SK-N-MC (cell line): ENCODE data around the gene MGAM2.

Experiments used
- DNase-seq: peaks from one replicate; pipeline ENCODE4 v3.0.0-alpha.2; 2011; ENCODE audit warnings: low read depth, low spot score
- H3K27ac ChIP-seq: fragments of 200-600 bp; sonication (generic); 2 replicates; pipeline ENCODE4 v1.5.1; 2016; ENCODE audit warnings: mixed run types
- H3K36me3 ChIP-seq: fragments of 200-600 bp; sonication (generic); 2 replicates; pipeline ENCODE4 v1.6.1; 2017; ENCODE audit warnings: antibody characterized with exemption, low read length, mixed read lengths; ENCODE audit not compliant: insufficient read depth
- H3K4me3 ChIP-seq: fragments of 200-600 bp; sonication (generic); 2 replicates; pipeline ENCODE4 v1.5.1; 2016
- H3K9ac ChIP-seq: fragments of 200-600 bp; sonication (generic); 2 replicates; pipeline ENCODE4 v1.8.0; 2017; ENCODE audit warnings: mixed run types, mixed read lengths; ENCODE audit not compliant: insufficient read length
- H3K9me3 ChIP-seq: fragments of 200-600 bp; sonication (generic); 2 replicates; pipeline ENCODE4 v1.6.1; 2017; ENCODE audit warnings: low read depth, mild to moderate bottlenecking, antibody characterized with exemption, low read length, moderate library complexity, mixed read lengths
- EZH2 ChIP-seq: fragments of 200-600 bp; sonication (generic); IDR thresholded peaks from one replicate; pipeline ENCODE4 v1.6.1; 2017; ENCODE audit warnings: antibody characterized with exemption
- FOXP2 ChIP-seq: optimal IDR thresholded peaks from 2 replicates; pipeline ENCODE3; 2011; ENCODE audit warnings: mild to moderate bottlenecking, moderate library complexity; ENCODE audit not compliant: insufficient read depth; ENCODE audit errors: extremely low read length, control extremely low read depth
- POLR2AphosphoS5 ChIP-seq: IDR thresholded peaks from 2 replicates; pipeline ENCODE4 v1.6.1; 2012; ENCODE audit warnings: mild to moderate bottlenecking, low read depth, low read length, borderline replicate concordance

The MGAM2 gene

GRCh38 chr7:142158736-142159496, 47.4 kb downstream of the MGAM2 start:
- Histone ChIP-seq H3K27ac (no peak overlapping the region), H3K9me3 (no peaks in the 10 kb centered on the region), H3K4me3 (no peak overlapping the region), H3K36me3 (no peaks in the 10 kb centered on the region), H3K9ac (no peak overlapping the region)
- no peak for TF ChIP-seq POLR2AphosphoS5
- no peak for TF ChIP-seq EZH2
- no peak for TF ChIP-seq FOXP2
- DNase-seq = no peak

GRCh38 chr7:142161921-142162320, 50.4 kb downstream of the MGAM2 start:
- H3K9me3 ChIP-seq = no peaks in the 10 kb centered on the region
- no peak for DNase-seq
- no peaks in the 10 kb centered on the region for H3K36me3 ChIP-seq
- H3K4me3 ChIP-seq = no peak overlapping the region
- H3K9ac ChIP-seq = no peak overlapping the region
- no peak overlapping the region for H3K27ac ChIP-seq
- TF ChIP-seq EZH2 (no peak), POLR2AphosphoS5 (no peak), FOXP2 (no peak)

DNA sequence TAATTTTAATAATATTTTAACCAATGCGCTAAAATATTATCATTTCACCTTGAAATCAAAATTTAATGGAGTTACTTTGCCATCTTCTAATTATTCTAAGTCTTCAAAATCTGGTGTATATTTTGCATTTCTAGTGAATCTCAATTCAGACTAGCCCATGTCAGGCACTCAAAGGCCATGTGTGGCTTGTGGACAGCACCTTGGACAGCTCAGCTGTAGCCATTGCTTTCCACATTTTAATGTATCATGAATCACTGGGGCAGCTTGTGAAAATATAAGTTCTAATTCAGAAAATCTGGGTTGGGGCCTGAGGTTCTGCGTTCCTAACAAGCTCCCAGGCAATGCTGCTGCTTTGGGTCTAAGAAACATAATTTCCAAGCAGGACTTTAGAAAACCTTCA, 57.2 kb downstream of the MGAM2 start:
- TF ChIP-seq EZH2 (no peak), POLR2AphosphoS5 (no peak), FOXP2 (no peak)
- no peak overlapping the region for H3K9ac ChIP-seq

GRCh38 chr7:142172932-142173331, 61.4 kb downstream of the MGAM2 start:
- Histone ChIP-seq H3K4me3 (no peak overlapping the region), H3K36me3 (no peaks in the 10 kb centered on the region), H3K27ac (no peak overlapping the region), H3K9me3 (no peaks in the 10 kb centered on the region), H3K9ac (no peak overlapping the region)
- no peak for DNase-seq
- TF ChIP-seq EZH2 = no peak
- TF ChIP-seq FOXP2 = no peak
- no peak for TF ChIP-seq POLR2AphosphoS5

More for the DNA sequence above, 57.2 kb downstream of the MGAM2 start:
- Histone ChIP-seq H3K27ac (no peak overlapping the region), H3K36me3 (no peaks in the 10 kb centered on the region), H3K9me3 (no peaks in the 10 kb centered on the region), H3K4me3 (no peak overlapping the region)
- DNase-seq = no peak

DNA sequence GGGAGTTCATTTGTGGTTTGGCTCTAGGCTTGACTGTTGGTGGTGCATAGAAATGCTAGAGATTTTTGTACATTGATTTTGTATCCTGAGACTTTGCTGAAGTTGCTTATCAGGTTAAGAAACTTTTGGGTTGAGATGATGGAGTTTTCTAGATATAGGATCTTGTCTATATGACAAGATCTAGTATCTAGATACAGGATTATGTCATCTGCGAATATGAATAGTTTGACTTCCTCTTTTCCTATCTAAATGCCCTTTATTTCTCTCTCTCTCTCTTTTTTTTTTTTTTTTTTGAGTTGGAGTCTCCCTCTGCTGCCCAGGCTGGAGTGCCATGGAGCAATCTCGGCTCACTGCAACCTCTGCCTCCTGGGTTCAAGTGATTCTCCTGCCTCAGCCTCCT, 62.9 kb downstream of the MGAM2 start:
- TF ChIP-seq POLR2AphosphoS5 = no peak
- TF ChIP-seq FOXP2 = no peak
- no peak for TF ChIP-seq EZH2
- no peak overlapping the region for H3K9ac ChIP-seq

DNA sequence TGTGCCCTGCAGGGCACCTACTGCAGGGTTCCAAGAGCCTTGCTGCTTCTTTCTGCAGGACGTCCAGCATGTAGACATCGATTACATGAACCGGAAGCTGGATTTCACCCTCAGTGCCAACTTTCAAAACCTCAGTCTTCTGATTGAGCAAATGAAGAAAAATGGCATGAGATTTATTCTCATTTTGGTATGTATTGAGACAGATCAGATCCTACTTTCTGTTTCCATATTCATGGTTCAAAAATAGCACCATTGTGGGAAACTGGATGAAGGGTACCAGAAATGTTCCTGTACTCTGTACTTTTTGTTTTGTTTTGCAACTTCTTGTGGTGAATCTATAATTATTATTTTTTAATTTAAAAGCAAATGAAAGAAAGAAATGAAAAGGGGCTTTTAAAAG, 64.1 kb downstream of the MGAM2 start:
- no peak overlapping the region for H3K9ac ChIP-seq
- H3K27ac ChIP-seq = no peak overlapping the region
- DNase-seq = no peak
- no peak for TF ChIP-seq FOXP2
- no peak for TF ChIP-seq POLR2AphosphoS5
- no peak for TF ChIP-seq EZH2
- no peak overlapping the region for H3K4me3 ChIP-seq
- no peaks in the 10 kb centered on the region for H3K36me3 ChIP-seq
- H3K9me3 ChIP-seq = no peaks in the 10 kb centered on the region

More for the DNA sequence above, 62.9 kb downstream of the MGAM2 start:
- Histone ChIP-seq H3K27ac (no peak overlapping the region), H3K4me3 (no peak overlapping the region), H3K36me3 (no peaks in the 10 kb centered on the region), H3K9me3 (no peaks in the 10 kb centered on the region)
- DNase-seq = no peak

DNA sequence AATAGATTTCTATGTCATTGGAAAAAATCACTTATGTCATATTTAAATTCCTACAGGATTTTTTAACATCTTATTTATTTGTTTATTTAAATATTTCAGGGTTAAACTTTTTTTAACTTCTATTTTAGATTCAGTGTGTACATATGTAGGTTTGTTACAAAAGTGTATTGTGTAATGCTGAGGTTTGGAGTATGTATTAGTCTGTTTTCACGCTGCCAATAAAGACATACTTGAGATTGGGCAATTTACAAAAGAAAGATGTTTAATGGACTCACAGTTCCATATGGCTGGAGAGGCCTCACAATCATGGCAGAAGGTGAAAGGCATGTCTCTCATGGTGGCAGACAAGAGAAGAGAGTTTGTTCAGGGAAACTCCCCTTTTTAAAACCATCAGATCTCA, 65.4 kb downstream of the MGAM2 start:
- Histone ChIP-seq H3K36me3 (no peaks in the 10 kb centered on the region), H3K9me3 (no peaks in the 10 kb centered on the region), H3K4me3 (no peak overlapping the region), H3K9ac (no peak overlapping the region), H3K27ac (no peak overlapping the region)
- TF ChIP-seq EZH2 (no peak), FOXP2 (no peak), POLR2AphosphoS5 (no peak)
- DNase-seq = no peak

DNA sequence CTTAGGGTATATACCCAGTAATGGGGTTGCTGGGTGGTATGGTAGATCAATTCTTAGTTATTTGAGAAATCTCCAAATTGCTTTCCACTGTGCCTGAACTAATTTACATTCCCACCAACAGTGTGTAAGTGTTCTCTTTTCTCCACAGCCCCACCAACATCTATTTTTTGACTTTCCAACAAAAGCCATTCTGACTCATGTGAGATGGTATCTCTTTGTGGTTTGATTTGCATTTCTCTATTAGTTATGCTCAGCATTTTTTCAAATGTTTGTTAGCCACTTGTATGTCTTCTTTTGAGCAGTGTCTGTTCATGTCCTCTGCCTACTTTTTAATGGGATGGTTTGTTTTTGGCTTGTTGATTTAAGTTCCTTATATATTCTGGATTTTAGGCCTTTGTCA, 66.4 kb downstream of the MGAM2 start:
- peak; percentile 79 for DNase-seq
- no peak for TF ChIP-seq FOXP2
- TF ChIP-seq EZH2 = no peak
- no peak; the same call in 1 of the 2 replicates for TF ChIP-seq POLR2AphosphoS5
- no peak overlapping the region for H3K4me3 ChIP-seq
- no peak overlapping the region; the same call in 1 of the 2 replicates for H3K27ac ChIP-seq
- no peaks in the 10 kb centered on the region for H3K36me3 ChIP-seq
- H3K9me3 ChIP-seq = no peaks in the 10 kb centered on the region
- H3K9ac ChIP-seq = no peak overlapping the region
